ENCODE results near the gene CCDC92.

DNA sequence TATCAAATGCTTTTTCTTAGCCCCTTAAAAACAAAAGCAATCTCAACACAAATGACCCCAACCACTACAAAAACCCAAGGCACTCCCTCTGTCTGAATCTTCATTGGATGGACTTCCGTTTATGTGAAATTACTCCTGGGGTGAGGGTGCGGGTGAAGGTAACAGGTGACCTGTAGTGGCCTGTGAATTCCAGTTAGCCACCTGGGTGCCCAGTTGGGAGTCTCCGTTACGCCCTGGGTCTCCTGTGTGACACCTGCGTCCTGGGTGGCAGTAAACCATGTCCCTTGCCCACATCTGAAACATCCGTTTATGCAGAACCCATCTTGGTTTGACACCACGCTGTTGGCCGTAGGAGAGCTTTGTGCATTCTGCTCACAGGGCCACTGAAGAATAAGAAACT, 62.6 kb downstream of the CCDC92 start:
- no peak for TF ChIP-seq CTCF (IDR thresholded peaks at IDR 0.05)
- TF ChIP-seq POLR2A (IDR thresholded peaks at IDR 0.05) = no peak
- TF ChIP-seq EP300 (IDR thresholded peaks at IDR 0.05; ENCODE audit: low read depth) = no peak
